K562 (cell line): ENCODE data around the gene PRSS21. TPM values are rescaled to one million over a fixed set of nuclear protein-coding genes. Genes with fewer than 3 reads are reported as not detected.

ENCODE experiments used
- ATAC-seq: fragments of 200-7000 bp; cut with Tn5 transposase; 3 replicates; pipeline ENCODE4 v1.9.1; 2020; ENCODE audit warnings: moderate library complexity
- BruUV-seq: library from RNA; stranded (reverse); fragments of 400-500 nt; replicated peaks from 2 replicates; lab custom pipeline; 2021; lab: Mats Ljungman, UMichigan
- CTCF ChIA-PET: fragments of 300-600 bp; formaldehyde crosslinking; extraction: SDS; loops from one replicate; lab custom pipeline; 2021; ENCODE audit warnings: low intra/inter-chr PET ratio; lab: Yijun Ruan, JAX
- POLR2A ChIA-PET: fragments of 300-600, 350-650 bp; sonication (Branson Sonifier 250); formaldehyde crosslinking; extraction: SDS; loops from one replicate; lab custom pipeline; 2021; ENCODE audit warnings: antibody characterized with exemption, inconsistent platforms; lab: Yijun Ruan, JAX
- DNase-seq, 4 experiments: peaks; one replicate each; pipeline versions ENCODE4 v3.0.0 to v3.0.0-alpha.2; 2011 to 2018; ENCODE audit warnings: low spot score in 3 of 4, mixed read lengths in 3 of 4; ENCODE audit errors: extremely low read depth in 1 of 4
- FAIRE-seq: peaks from 2 replicates; lab custom pipeline; 2011; peaks lifted over from hg19 to GRCh38; lab: Jason Lieb, UNC
- H2AFZ ChIP-seq: 2 replicates; pipeline ENCODE4 v1.6.0; 2011; ENCODE audit warnings: low read depth, low read length, control low read depth, inconsistent platforms
- H3K27ac ChIP-seq: fragments of 200-600 bp; 3 replicates; pipeline ENCODE4 v1.8.0; 2011; ENCODE audit warnings: low read depth, mild to moderate bottlenecking, control low read depth, inconsistent platforms, low read length, moderate library complexity, mixed read lengths; ENCODE audit errors: extremely low read depth
- H3K27me3 ChIP-seq, 2 experiments: fragments of 300-600 bp in 1 of 2; 2 replicates in 1 of 2; 3 replicates in 1 of 2; pipeline versions ENCODE4 v1.6.0 to v1.8.0; 2011; ENCODE audit warnings: inconsistent platforms in 2 of 2, low read length in 2 of 2, mild to moderate bottlenecking in 1 of 2, mixed read lengths in 1 of 2, moderate library complexity in 1 of 2; ENCODE audit not compliant: control insufficient read depth in 2 of 2, insufficient read depth in 2 of 2
- H3K36me3 ChIP-seq: fragments of 300-600 bp; 3 replicates; pipeline ENCODE4 v1.8.0; 2011; ENCODE audit warnings: mild to moderate bottlenecking, low read length, inconsistent platforms; ENCODE audit not compliant: control insufficient read depth, insufficient read depth
- H3K4me1 ChIP-seq, 2 experiments: fragments of 200-600 bp in 1 of 2; replicated peaks in 1 of 2; 2 replicates in 1 of 2; 3 replicates in 1 of 2; pipeline versions ENCODE4 v1.5.1 to v1.8.0; 2011; ENCODE audit warnings: inconsistent platforms in 2 of 2, low read length in 2 of 2, mild to moderate bottlenecking in 1 of 2, mixed read lengths in 1 of 2, moderate library complexity in 1 of 2; ENCODE audit not compliant: control insufficient read depth in 2 of 2, insufficient read depth in 2 of 2
- H3K4me2 ChIP-seq: 2 replicates; pipeline ENCODE4 v1.6.1; 2011; ENCODE audit warnings: low read length, control low read depth, inconsistent platforms, mixed read lengths; ENCODE audit not compliant: insufficient read depth
- H3K4me3 ChIP-seq: fragments of 200-600 bp; sonication (generic), shearing (Covaris generic); 2 replicates; pipeline ENCODE4 v1.5.1; 2016; ENCODE audit warnings: control low read depth, inconsistent platforms
- H3K79me2 ChIP-seq: fragments of 200-600 bp; 3 replicates; pipeline ENCODE4 v1.8.0; 2011; ENCODE audit warnings: low read length, inconsistent platforms; ENCODE audit not compliant: control insufficient read depth, insufficient read depth
- H3K9ac ChIP-seq, 2 experiments: 2 replicates each; pipeline versions ENCODE4 v1.6.0 to v1.6.1; 2011; ENCODE audit warnings: low read depth in 2 of 2, low read length in 2 of 2, control low read depth in 1 of 2, inconsistent platforms in 1 of 2, mild to moderate bottlenecking in 1 of 2, mixed read lengths in 1 of 2; ENCODE audit not compliant: insufficient read depth in 1 of 2
- H3K9me1 ChIP-seq: one replicate; pipeline ENCODE4 v1.6.0; 2011; ENCODE audit warnings: inconsistent platforms, mild to moderate bottlenecking, low read length, moderate library complexity; ENCODE audit not compliant: control insufficient read depth, insufficient read depth
- H3K9me3 ChIP-seq: replicated peaks from 2 replicates; pipeline ENCODE4 v1.5.1; 2011; ENCODE audit warnings: low read depth, low read length, inconsistent platforms; ENCODE audit not compliant: control insufficient read depth, insufficient read depth
- H4K20me1 ChIP-seq: replicated peaks from 2 replicates; pipeline ENCODE4 v1.6.1; 2011; ENCODE audit warnings: low read length, inconsistent platforms, mixed read lengths; ENCODE audit not compliant: control insufficient read depth, insufficient read depth
- BRD4 ChIP-seq: fragments of 200-600 bp; sonication (generic); IDR thresholded peaks from 2 replicates; pipeline ENCODE4 v1.6.1; 2017; ENCODE audit warnings: inconsistent platforms
- CBX2 ChIP-seq: fragments of 200-600 bp; sonication (generic); IDR thresholded peaks from one replicate; pipeline ENCODE4 v1.6.1; 2012; ENCODE audit warnings: mild to moderate bottlenecking, low read length, inconsistent platforms; ENCODE audit not compliant: insufficient read depth, poor library complexity, severe bottlenecking
- CBX5 ChIP-seq: IDR thresholded peaks from 2 replicates; pipeline ENCODE4 v1.6.1; 2014; ENCODE audit warnings: low read depth, borderline replicate concordance
- FOXK1 ChIP-seq: sonication (generic); formaldehyde crosslinking; IDR thresholded peaks from 2 replicates; pipeline ENCODE4 v1.8.0; 2022; ENCODE audit warnings: missing genetic modification reagents, mild to moderate bottlenecking, borderline replicate concordance
- GTF2E2 ChIP-seq: fragments of 200-800 bp; sonication (Bioruptor generic); IDR thresholded peaks from 2 replicates; pipeline ENCODE4 v1.6.1; 2016; ENCODE audit warnings: missing genetic modification characterization, missing compliant biosample characterization
- ILF3 ChIP-seq: fragments of 450-650 bp; IDR thresholded peaks from 2 replicates; pipeline ENCODE4 v1.6.1; 2018; ENCODE audit warnings: antibody characterized with exemption, mild to moderate bottlenecking, moderate library complexity, borderline replicate concordance
- JUND ChIP-seq, 2 experiments: IDR thresholded peaks; 2 replicates in 1 of 2; 3 replicates in 1 of 2; pipeline ENCODE4 v1.6.1; 2011; ENCODE audit warnings: borderline replicate concordance in 2 of 2, low read depth in 2 of 2, low read length in 2 of 2, improper control_type of control experiment in 1 of 2, missing biosample characterization in 1 of 2, missing genetic modification characterization in 1 of 2, missing genetic modification reagents in 1 of 2
- NCOA4 ChIP-seq: fragments of 450-650 bp; IDR thresholded peaks from 2 replicates; pipeline ENCODE4 v1.6.1; 2018; ENCODE audit warnings: mild to moderate bottlenecking; ENCODE audit not compliant: partially characterized antibody
- RB1 ChIP-seq: fragments of 450-650 bp; IDR thresholded peaks from 2 replicates; pipeline ENCODE4 v1.6.1; 2017; ENCODE audit warnings: low read depth, mild to moderate bottlenecking
- TCF3 ChIP-seq: sonication (generic); formaldehyde crosslinking; IDR thresholded peaks from 2 replicates; pipeline ENCODE4 v1.4.0; 2020; ENCODE audit warnings: mild to moderate bottlenecking, missing genetic modification reagents
- ZNF644 ChIP-seq: fragments of 200-800 bp; sonication (Bioruptor generic); IDR thresholded peaks from 2 replicates; pipeline ENCODE4 v1.6.1; 2016; ENCODE audit warnings: low read depth, missing genetic modification characterization, missing compliant biosample characterization
- WGBS: fragments of 100-300 bp; shearing (Covaris generic); methylation state at CpG from one replicate; pipeline ENCODE4 v1.1.6; 2016; ENCODE audit warnings: low coverage, mixed read lengths; ENCODE audit not compliant: insufficient coverage; ENCODE audit errors: missing lambda C conversion rate; 5-methylcytosine and 5-hydroxymethylcytosine counted together
- in situ Hi-C: fragments of 300-500 bp; cut with MboI; formaldehyde crosslinking; loops from 4 replicates; pipeline ENCODE4 v1.15.0; 2018; ENCODE audit warnings: inconsistent platforms, mixed read lengths
- intact Hi-C: fragments of 100-400 bp; cut with micrococcal nuclease; formaldehyde crosslinking; loops from 2 replicates; pipeline ENCODE4 v1.14.2; 2022
- polyA plus RNA-seq, 8 experiments: library from polyadenylated mRNA; depleted of rRNA in 4 of 8; stranded (reverse) in 5 of 8; unstranded in 3 of 8; fragments of >200 nt; fragmentation: Nextera tagmentation in 2 of 8; fragmentation: Illumina TruSeq in 1 of 8; extraction: Ambion mirVana in 2 of 8; extraction: Trizol in 1 of 8; gene quantifications; 2 replicates each; pipeline versions ENCODE4 v1.2.1 to v1.2.3, GENCODE V29; 2011 to 2014; ENCODE audit warnings: inconsistent platforms in 1 of 8, missing spikeins in 1 of 8
- total RNA-seq, 7 experiments: library from RNA; depleted of rRNA in 6 of 7; stranded (reverse); fragments of >200 nt in 6 of 7; fragmentation: Illumina TruSeq in 2 of 7; extraction: Trizol in 2 of 7; gene quantifications; 2 replicates each; pipeline versions ENCODE4 v1.2.1 to v1.2.3, GENCODE V29; 2011 to 2021; ENCODE audit warnings: low replicate concordance in 1 of 7
- TF ChIP-seq, protein P1 (sequence below): fragments of 450-650 bp; IDR thresholded peaks from 2 replicates; pipeline ENCODE4 v1.6.1; 2014; ENCODE audit warnings: low read depth, mild to moderate bottlenecking, moderate library complexity, borderline replicate concordance
- TF ChIP-seq, protein P2 (sequence below), 2 experiments: IDR thresholded peaks; 2 replicates each; pipeline ENCODE4 v1.6.1; 2011; ENCODE audit warnings: borderline replicate concordance in 1 of 2, control low read depth in 1 of 2, low read depth in 1 of 2, low read length in 1 of 2, mild to moderate bottlenecking in 1 of 2, mixed read lengths in 1 of 2, moderate library complexity in 1 of 2; ENCODE audit not compliant: insufficient read depth in 1 of 2, insufficient read length in 1 of 2, poor library complexity in 1 of 2, severe bottlenecking in 1 of 2; ENCODE audit errors: extremely low read depth in 1 of 2

Gene PRSS21
- total and polyA plus RNA-seq, 9 of the 15 experiments (the other 6 are each of a cell fraction or from before 2014, with no cell fraction given) = 12.1 to 121 (median 61.3) TPM

DNA sequence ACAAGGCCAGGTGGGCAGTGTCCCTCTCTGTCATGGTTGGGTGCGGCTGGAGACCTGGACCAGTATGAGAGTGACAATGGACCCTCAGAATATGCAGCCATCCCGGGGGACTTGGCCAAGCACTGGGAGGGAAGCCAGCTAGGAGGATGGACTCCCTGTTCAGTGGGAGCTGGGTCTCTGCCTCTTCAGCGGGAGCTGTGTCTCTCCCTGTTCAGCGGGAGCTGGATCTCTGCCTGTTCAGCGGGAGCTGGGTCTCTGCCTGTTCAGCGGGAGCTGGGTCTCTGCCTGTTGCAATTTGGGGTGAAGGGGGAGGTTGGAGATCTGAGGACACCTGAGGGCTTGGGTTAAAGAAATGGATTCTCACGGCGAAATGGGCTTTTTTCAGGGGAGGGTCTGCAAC, 25.9 kb upstream of the PRSS21 start:
- CTCF ChIA-PET = no interaction called here
- WGBS = 12% methylated on average over 8 of the region's 8 CpGs
- no peak overlapping the region for H3K4me3 ChIP-seq
- H2AFZ ChIP-seq = no peak overlapping the region
- H3K27ac ChIP-seq = no peak overlapping the region
- no peak overlapping the region; a peak in 1 of 4 replicates for H3K9ac ChIP-seq
- H3K9me1 ChIP-seq = no peaks in the 10 kb centered on the region
- no peak for DNase-seq
- H3K27me3 ChIP-seq = peaks cover 22 to 44% of the 10 kb centered on the region in 2 experiments; a peak in 4 of 5 replicates
- TF ChIP-seq NCOA4 = no peak
- no peak for TF ChIP-seq ZNF644
- no peak for TF ChIP-seq TCF3 (CRISPR knock-in tag)
- TF ChIP-seq BRD4 = no peak
- TF ChIP-seq ILF3 = no peak
- TF ChIP-seq, protein P1, sequence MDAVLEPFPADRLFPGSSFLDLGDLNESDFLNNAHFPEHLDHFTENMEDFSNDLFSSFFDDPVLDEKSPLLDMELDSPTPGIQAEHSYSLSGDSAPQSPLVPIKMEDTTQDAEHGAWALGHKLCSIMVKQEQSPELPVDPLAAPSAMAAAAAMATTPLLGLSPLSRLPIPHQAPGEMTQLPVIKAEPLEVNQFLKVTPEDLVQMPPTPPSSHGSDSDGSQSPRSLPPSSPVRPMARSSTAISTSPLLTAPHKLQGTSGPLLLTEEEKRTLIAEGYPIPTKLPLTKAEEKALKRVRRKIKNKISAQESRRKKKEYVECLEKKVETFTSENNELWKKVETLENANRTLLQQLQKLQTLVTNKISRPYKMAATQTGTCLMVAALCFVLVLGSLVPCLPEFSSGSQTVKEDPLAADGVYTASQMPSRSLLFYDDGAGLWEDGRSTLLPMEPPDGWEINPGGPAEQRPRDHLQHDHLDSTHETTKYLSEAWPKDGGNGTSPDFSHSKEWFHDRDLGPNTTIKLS = no peak
- TF ChIP-seq RB1 = no peak
- no peak for TF ChIP-seq CBX2
- no peak for TF ChIP-seq GTF2E2 (tag)
- no peak for TF ChIP-seq JUND (IDR thresholded peaks at IDR 0.05; ENCODE audit: borderline replicate concordance, low read depth, low read length)
- no peak for TF ChIP-seq JUND (tag; IDR thresholded peaks at IDR 0.05; ENCODE audit: borderline replicate concordance, low read depth, low read length)
- TF ChIP-seq CBX5 = no peak
- TF ChIP-seq, protein P2, sequence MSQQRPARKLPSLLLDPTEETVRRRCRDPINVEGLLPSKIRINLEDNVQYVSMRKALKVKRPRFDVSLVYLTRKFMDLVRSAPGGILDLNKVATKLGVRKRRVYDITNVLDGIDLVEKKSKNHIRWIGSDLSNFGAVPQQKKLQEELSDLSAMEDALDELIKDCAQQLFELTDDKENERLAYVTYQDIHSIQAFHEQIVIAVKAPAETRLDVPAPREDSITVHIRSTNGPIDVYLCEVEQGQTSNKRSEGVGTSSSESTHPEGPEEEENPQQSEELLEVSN (IDR thresholded peaks at IDR 0.05; ENCODE audit: borderline replicate concordance in 1 of 2, extremely low read depth in 1 of 2, insufficient read depth in 1 of 2, insufficient read length in 1 of 2, low read depth in 1 of 2, low read length in 1 of 2, poor library complexity in 1 of 2, severe bottlenecking in 1 of 2) = no peak
- no peak for TF ChIP-seq FOXK1 (CRISPR knock-in tag)
- TF ChIP-seq, all 486 proteins: peak for 0
- no TSS peak for BruUV-seq
- no peak for FAIRE-seq
- no peak for ATAC-seq
- H3K36me3 ChIP-seq = no peaks in the 10 kb centered on the region
- H3K4me1 ChIP-seq = peaks cover 6 to 12% of the 10 kb centered on the region in 2 experiments
- H3K4me2 ChIP-seq = no peak overlapping the region
- intact Hi-C loops = no loop called here
- POLR2A ChIA-PET = interaction anchor here (0.6 to 2.8 kb wide), 4 partner anchors 8 to 48 kb away, joined by 3 to 10 read pairs (median 3); partner anchors contain the start of gene PRSS21
- H3K79me2 ChIP-seq = no peaks in the 10 kb centered on the region
- H4K20me1 ChIP-seq = peaks cover 10% of the 10 kb centered on the region; the same call in 1 of the 2 replicates
- no peaks in the 10 kb centered on the region for H3K9me3 ChIP-seq
- in situ Hi-C loops = no loop called here
